ENCODE data around the gene MS4A10.

DNA sequence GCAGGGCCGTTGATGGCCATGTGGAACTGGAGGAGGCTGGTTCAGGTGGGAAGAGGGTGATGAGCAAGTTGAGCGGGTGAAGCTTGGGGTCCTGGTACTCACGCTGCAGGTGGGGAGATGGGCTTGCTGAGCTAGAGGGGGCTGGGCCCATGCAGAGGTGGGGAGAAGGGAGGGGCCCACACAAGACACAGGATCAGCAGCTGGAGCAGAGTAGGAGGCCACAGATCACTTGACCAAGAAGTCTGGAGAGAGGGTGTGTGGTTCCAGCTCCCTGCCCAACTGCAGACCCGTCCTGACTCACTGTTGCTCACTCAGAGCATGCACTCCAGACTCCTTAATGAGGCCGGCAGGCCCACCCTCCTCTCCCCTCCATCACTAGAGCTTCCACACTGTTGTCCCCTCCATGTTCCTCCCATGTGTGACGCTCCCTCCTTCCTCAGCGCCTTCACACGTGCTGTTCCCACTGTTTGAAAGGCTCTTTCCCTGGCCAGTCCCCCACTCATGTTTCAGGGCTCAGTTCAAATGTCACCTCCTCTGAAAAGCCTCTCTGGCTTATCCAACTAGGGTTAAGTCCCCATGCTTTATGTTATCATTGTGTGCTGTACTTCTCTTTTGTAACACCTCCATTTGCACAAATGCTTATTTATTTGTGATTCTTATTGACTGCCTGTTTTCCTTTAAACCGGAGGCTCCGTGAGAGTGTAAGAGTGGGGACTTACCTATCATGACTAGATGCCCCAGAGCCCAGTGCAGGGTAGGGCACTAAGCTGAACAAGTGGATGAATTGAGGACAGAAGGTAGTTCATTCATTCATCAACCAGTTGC is 59.1 kb downstream of the MS4A10 start:
- TF ChIP-seq RBBP5 (conservative IDR thresholded peaks at IDR 0.05) (no peak), POLR2A (IDR thresholded peaks at IDR 0.05; ENCODE audit: low read depth, low read length) (no peak), EP300 (IDR thresholded peaks at IDR 0.05; ENCODE audit: borderline replicate concordance in 1 of 2, control insufficient read depth in 1 of 2, low read depth in 2 of 2, low read length in 2 of 2) (no peak), NRF1 (conservative IDR thresholded peaks at IDR 0.05; ENCODE audit: low read depth, low read length) (no peak), POLR2AphosphoS5 (IDR thresholded peaks at IDR 0.05; ENCODE audit: low read length) (no peak), ZNF622 (IDR thresholded peaks at IDR 0.05) (no peak), EGR1 (IDR thresholded peaks at IDR 0.05; ENCODE audit: borderline replicate concordance in 1 of 2, low read depth in 2 of 2, low read length in 2 of 2) (no peak), SRF (IDR thresholded peaks at IDR 0.05; ENCODE audit: low read depth in 2 of 2, low read length in 2 of 2) (no peak), TAF1 (IDR thresholded peaks at IDR 0.05; ENCODE audit: borderline replicate concordance, low read depth, low read length) (no peak), SPI1 (IDR thresholded peaks at IDR 0.05; ENCODE audit: borderline replicate concordance, insufficient read depth, low read depth, low read length) (no peak), MXI1 (IDR thresholded peaks at IDR 0.05; ENCODE audit: low read depth, low read length) (no peak)
- TF ChIP-seq, protein P1, sequence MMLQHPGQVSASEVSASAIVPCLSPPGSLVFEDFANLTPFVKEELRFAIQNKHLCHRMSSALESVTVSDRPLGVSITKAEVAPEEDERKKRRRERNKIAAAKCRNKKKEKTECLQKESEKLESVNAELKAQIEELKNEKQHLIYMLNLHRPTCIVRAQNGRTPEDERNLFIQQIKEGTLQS (IDR thresholded peaks at IDR 0.05; ENCODE audit: borderline replicate concordance, extremely low read depth, low read depth, low read length) = no peak
- TF ChIP-seq, protein P2, sequence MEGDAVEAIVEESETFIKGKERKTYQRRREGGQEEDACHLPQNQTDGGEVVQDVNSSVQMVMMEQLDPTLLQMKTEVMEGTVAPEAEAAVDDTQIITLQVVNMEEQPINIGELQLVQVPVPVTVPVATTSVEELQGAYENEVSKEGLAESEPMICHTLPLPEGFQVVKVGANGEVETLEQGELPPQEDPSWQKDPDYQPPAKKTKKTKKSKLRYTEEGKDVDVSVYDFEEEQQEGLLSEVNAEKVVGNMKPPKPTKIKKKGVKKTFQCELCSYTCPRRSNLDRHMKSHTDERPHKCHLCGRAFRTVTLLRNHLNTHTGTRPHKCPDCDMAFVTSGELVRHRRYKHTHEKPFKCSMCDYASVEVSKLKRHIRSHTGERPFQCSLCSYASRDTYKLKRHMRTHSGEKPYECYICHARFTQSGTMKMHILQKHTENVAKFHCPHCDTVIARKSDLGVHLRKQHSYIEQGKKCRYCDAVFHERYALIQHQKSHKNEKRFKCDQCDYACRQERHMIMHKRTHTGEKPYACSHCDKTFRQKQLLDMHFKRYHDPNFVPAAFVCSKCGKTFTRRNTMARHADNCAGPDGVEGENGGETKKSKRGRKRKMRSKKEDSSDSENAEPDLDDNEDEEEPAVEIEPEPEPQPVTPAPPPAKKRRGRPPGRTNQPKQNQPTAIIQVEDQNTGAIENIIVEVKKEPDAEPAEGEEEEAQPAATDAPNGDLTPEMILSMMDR (IDR thresholded peaks at IDR 0.05 in 2 of 3, conservative IDR thresholded peaks at IDR 0.05 in 1 of 3; ENCODE audit: control insufficient read depth in 2 of 3, extremely low read depth in 1 of 3, insufficient read depth in 1 of 3, low read depth in 3 of 3, low read length in 3 of 3) = no peak
